Smooth muscle cell (in vitro differentiated cells): ENCODE measurements around the gene HEMK1. TPM values are rescaled to one million over a fixed set of nuclear protein-coding genes. Genes with fewer than 3 reads are reported as not detected.

Source experiments
- DNase-seq: peaks from one replicate; lab custom pipeline; 2025; ENCODE audit not compliant: unreplicated experiment; lab: John Stamatoyannopoulos, UW
- H2AFZ ChIP-seq: fragments of 200-600 bp; sonication (generic); 2 replicates; pipeline ENCODE4 v1.6.0; 2016; ENCODE audit warnings: antibody characterized with exemption, low read depth, mild to moderate bottlenecking
- H3F3A ChIP-seq: fragments of 200-600 bp; sonication (generic); 2 replicates; pipeline ENCODE4 v1.6.0; 2017; ENCODE audit warnings: antibody characterized with exemption, low read depth
- H3K27ac ChIP-seq: fragments of 200-600 bp; sonication (generic); 2 replicates; pipeline ENCODE4 v1.5.1; 2016; ENCODE audit warnings: low read depth, mild to moderate bottlenecking
- H3K27me3 ChIP-seq: fragments of 200-600 bp; sonication (generic); 2 replicates; pipeline ENCODE4 v1.6.1; 2016; ENCODE audit warnings: low read depth, mild to moderate bottlenecking
- H3K36me3 ChIP-seq: fragments of 200-600 bp; sonication (generic); 2 replicates; pipeline ENCODE4 v1.5.1; 2016; ENCODE audit warnings: low read depth
- H3K4me1 ChIP-seq: fragments of 200-600 bp; sonication (generic); 2 replicates; pipeline ENCODE4 v1.5.1; 2016; ENCODE audit warnings: low read depth
- H3K4me2 ChIP-seq: fragments of 200-600 bp; sonication (generic); 2 replicates; pipeline ENCODE4 v1.6.0; 2016; ENCODE audit warnings: mild to moderate bottlenecking
- H3K4me3 ChIP-seq: fragments of 200-600 bp; sonication (generic); 2 replicates; pipeline ENCODE4 v1.5.1; 2016; ENCODE audit warnings: mild to moderate bottlenecking
- H3K79me2 ChIP-seq: fragments of 200-600 bp; sonication (generic); 2 replicates; pipeline ENCODE4 v1.6.0; 2016; ENCODE audit warnings: low read depth, mild to moderate bottlenecking
- H3K9ac ChIP-seq: fragments of 200-600 bp; sonication (generic); 2 replicates; pipeline ENCODE4 v1.6.0; 2016; ENCODE audit warnings: low read depth
- H3K9me3 ChIP-seq: fragments of 200-600 bp; sonication (generic); replicated peaks from 2 replicates; pipeline ENCODE4 v1.5.1; 2016; ENCODE audit warnings: low read depth
- H4K20me1 ChIP-seq: fragments of 200-600 bp; sonication (generic); 2 replicates; pipeline ENCODE4 v1.6.0; 2016; ENCODE audit warnings: low read depth
- CTCF ChIP-seq: fragments of 200-600 bp; sonication (generic); IDR thresholded peaks from 2 replicates; pipeline ENCODE4 v1.5.1; 2017; ENCODE audit warnings: borderline replicate concordance, mild to moderate bottlenecking, antibody characterized with exemption; ENCODE audit not compliant: insufficient read depth, poor library complexity, severe bottlenecking
- WGBS: methylation state at CpG from one replicate; pipeline ENCODE4 v1.1.7; 2016; ENCODE audit warnings: low lambda C conversion rate; 5-methylcytosine and 5-hydroxymethylcytosine counted together
- polyA plus RNA-seq: library from polyadenylated mRNA; unstranded; fragments of >200 nt; fragmentation: Nextera tagmentation; extraction: Ambion mirVana; gene quantifications from 2 replicates; pipeline ENCODE4 v1.2.1, GENCODE V29; 2016
- total RNA-seq: library from RNA; depleted of rRNA; stranded (reverse); fragments of >200 nt; gene quantifications from 2 replicates; pipeline ENCODE4 v1.2.3, GENCODE V29; 2014

The HEMK1 gene
- total and polyA plus RNA-seq, 2 experiments from 2014 or later, result 15.3 to 28.3 TPM

- no peak for TF ChIP-seq CTCF
- no peak overlapping the region for H3K27ac ChIP-seq
- no peaks in the 10 kb centered on the region for H4K20me1 ChIP-seq
- H3K36me3 ChIP-seq, result no peaks in the 10 kb centered on the region
- H2AFZ ChIP-seq, result no peak overlapping the region
- H3K4me2 ChIP-seq, result no peak overlapping the region
- H3K4me3 ChIP-seq, result no peak overlapping the region
- no peaks in the 10 kb centered on the region for H3K9me3 ChIP-seq
- H3K79me2 ChIP-seq, result no peaks in the 10 kb centered on the region
- peaks cover 22% of the 10 kb centered on the region for H3K27me3 ChIP-seq
- H3K9ac ChIP-seq, result no peak overlapping the region
- 76% methylated on average over 13 of the region's 13 CpGs for WGBS
- H3F3A ChIP-seq, result no peaks in the 10 kb centered on the region
- DNase-seq, result no peak
- H3K4me1 ChIP-seq, result no peaks in the 10 kb centered on the region
These were observed 36.0 kb upstream of the HEMK1 start for GRCh38 chr3:50533316-50533715.

GRCh38 chr3:50533807-50534461, 35.4 kb upstream of the HEMK1 start:
- Histone ChIP-seq H3K4me2 (no peak overlapping the region), H3K27me3 (peaks cover 26% of the 10 kb centered on the region)
- 88% methylated on average over 9 of the region's 9 CpGs for WGBS

GRCh38 chr3:50534681-50535330, 34.5 kb upstream of the HEMK1 start:
- Histone ChIP-seq H3K27ac (no peak overlapping the region), H3K4me2 (no peak overlapping the region), H3F3A (no peaks in the 10 kb centered on the region), H3K79me2 (no peaks in the 10 kb centered on the region), H2AFZ (no peak overlapping the region), H4K20me1 (no peaks in the 10 kb centered on the region), H3K36me3 (no peaks in the 10 kb centered on the region), H3K4me1 (peaks cover 9% of the 10 kb centered on the region), H3K9ac (no peak overlapping the region), H3K9me3 (no peaks in the 10 kb centered on the region), H3K4me3 (no peak overlapping the region), H3K27me3 (peaks cover 23% of the 10 kb centered on the region)
- no peak for DNase-seq
- TF ChIP-seq CTCF, result no peak
- 76% methylated on average over 9 of the region's 9 CpGs for WGBS

More at GRCh38 chr3:50533807-50534461, 35.4 kb upstream of the HEMK1 start:
- no peaks in the 10 kb centered on the region for H4K20me1 ChIP-seq
- H3K9ac ChIP-seq, result no peak overlapping the region
- H2AFZ ChIP-seq, result no peak overlapping the region
- H3K79me2 ChIP-seq, result no peaks in the 10 kb centered on the region
- peaks cover 5% of the 10 kb centered on the region for H3K4me1 ChIP-seq
- H3K9me3 ChIP-seq, result no peaks in the 10 kb centered on the region
- DNase-seq, result no peak
- TF ChIP-seq CTCF, result no peak
- no peaks in the 10 kb centered on the region for H3F3A ChIP-seq
- no peak overlapping the region for H3K27ac ChIP-seq
- no peak overlapping the region for H3K4me3 ChIP-seq
- H3K36me3 ChIP-seq, result no peaks in the 10 kb centered on the region
